GM18519 (cell line): ENCODE results near the gene MAEL.
"Not testable (repeated sequence)": the region's sequence is repeated elsewhere in the genome, so short reads cannot be mapped to it uniquely, and the experiment has no call there.

ENCODE experiments used
- ATAC-seq: cut with Tn5 transposase; IDR thresholded peaks from one replicate; pipeline ENCODE4 v1.9.1; 2021; ENCODE audit warnings: mild to moderate bottlenecking, moderate library complexity; ENCODE audit not compliant: unreplicated experiment, low FRiP score

MAEL gene

DNA sequence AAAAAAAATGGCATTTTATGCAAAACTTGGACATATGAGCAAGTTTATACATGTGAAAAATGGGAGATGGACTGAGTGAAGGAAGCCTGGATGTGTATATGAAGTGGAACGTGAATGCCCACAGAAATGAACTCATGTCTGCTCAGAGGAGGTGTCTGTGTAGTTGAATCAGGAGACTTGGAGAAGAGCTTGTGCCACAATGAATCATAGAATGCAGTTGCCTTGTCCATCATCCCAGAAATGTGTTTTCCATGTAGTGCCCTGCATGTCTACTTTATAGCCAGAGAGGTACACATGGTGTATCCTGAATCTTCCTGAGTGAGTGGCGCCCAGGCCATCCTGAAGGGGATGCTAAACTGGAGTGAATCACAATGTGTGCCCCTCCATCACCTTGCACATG lies 11.1 kb upstream of the MAEL start:
- no peak for ATAC-seq

DNA sequence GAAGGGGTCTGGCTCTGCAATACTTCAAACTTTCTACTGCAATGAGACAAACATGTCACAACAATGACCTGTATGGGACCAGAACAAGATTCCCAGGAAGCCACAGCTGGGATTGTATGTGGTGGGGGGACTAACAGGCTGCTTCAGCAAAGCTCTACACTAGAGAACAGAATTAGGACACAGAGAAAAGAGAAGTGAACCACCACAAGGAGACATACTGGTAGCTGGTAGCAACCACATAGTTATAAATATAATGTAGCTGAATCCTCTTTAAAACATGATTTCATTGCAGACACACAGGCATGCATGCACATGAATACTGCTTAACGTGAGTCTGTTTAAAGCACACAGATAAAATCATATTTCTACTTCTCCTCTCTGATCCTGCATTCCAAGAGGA lies 10.3 kb upstream of the MAEL start:
- peak; percentile 40 for ATAC-seq

GRCh38 chr1:166980383-166980782 lies 8.7 kb upstream of the MAEL start:
- no peak for ATAC-seq

DNA sequence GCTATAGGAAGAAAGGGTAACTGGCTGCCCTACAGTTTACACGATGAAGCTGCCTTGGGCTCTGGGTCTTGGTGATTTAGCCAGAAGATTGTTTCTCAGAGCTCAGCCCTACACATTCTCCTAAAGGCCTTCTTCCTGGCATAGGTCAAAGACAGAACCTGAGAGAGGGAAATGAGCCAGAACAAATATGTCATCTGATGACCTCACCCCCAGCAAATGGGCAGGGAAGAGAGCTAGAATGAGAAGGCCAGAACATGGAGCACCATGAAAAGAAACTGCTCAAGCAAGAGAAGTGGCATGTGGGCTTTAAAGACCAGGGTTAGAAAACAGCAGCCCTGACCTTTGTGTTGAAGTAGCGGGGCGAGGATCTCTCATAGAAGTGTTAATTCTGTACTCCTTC lies 8.3 kb upstream of the MAEL start:
- ATAC-seq, result no peak

GRCh38 chr1:166981589-166981988 lies 7.5 kb upstream of the MAEL start:
- ATAC-seq, result no peak

DNA sequence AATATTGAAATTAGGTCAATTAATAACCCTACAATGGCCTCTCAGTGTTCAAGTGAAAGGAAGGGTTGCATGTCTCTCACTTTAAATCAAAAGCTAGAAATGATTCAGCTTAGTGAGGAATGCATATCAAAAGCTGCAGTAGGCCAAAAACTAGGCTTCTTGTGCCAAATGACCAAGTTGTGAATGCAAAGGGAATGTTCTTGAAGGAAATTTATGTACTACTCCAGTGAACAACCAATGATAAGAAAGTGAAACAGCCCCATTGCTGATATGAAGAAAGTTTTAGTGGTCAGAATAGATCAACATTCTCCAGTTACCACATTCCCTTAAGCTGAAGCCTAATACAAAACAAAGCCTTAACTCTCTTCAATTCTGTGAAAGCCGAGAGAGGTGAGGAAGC lies 10.0 kb downstream of the MAEL start:
- no peak for ATAC-seq

- ATAC-seq, result no peak
Measured at GRCh38 chr1:166999500-167000055, 10.5 kb downstream of the MAEL start.

DNA sequence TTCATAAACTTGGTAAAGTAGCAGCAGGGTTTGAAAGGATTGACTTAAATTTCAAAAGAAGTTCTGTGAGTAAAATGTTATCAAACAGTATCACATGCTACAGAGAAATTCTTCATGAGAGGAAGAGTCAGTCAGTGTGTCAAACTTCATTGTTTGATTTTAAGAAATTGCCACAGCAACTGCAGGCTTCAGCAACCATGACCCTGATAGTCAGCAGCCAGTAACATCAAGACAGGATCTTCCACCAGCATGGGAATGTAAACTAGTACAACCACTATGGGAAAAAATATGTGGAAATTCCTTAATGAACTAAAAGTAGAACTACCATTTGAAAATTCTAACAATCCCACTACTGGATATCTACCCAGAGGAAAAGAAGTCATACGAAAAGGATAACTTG lies 11.5 kb downstream of the MAEL start:
- no peak for ATAC-seq

GRCh38 chr1:167002354-167002753 lies 13.3 kb downstream of the MAEL start:
- ATAC-seq, result no peak

- no peak for ATAC-seq
Measured at GRCh38 chr1:167003711-167004110, 14.6 kb downstream of the MAEL start.

DNA sequence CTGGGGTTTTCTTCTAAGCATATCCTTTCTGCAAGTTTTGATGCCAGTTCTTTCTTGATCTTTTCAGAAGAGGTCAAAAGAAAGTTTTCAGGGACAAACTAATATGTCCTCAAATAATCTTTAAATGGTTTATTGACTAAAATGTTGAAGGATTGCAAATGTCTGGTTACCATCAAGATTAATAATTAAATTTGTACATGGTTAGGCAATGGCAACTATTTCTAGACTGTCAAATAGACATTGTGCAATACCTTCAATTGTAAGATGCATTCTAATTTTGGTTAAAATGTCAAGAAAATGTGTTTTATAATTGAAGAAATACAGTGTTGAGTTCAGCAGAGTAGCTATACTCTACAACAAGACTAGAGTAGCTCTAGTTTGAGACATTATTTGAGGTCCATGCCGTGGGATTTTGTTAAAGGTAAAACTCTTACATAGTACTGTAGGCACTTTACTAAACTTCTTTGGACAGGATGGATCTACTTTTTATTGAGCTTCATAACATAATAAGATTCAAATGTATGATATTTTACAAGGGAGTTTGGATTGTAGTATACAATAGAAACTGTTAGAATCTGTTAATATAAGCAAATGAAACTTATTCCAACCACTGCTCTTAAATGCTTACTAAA lies 22.6 kb downstream of the MAEL start:
- no peak for ATAC-seq

DNA sequence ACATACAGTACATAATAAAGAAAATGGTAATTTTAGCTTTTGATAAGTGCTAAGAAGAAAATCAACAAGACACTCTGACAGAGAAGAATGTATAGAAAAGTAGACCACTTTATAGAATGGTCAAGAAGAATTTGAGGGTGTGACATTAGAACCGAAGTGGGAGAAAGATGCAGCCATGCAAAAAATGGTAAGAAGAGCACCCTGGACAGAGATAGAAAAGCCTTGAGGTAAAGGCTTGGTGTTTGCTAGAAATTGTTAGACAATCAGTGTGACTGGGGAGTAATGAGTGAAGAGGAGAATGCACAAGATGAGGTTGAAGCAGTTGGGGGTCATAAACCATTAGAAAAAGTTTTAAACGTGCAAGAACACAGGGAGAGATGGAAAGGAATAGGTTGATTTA lies 23.5 kb downstream of the MAEL start:
- no peak for ATAC-seq

- no peak for ATAC-seq
Measured at GRCh38 chr1:167013108-167013929, 24.2 kb downstream of the MAEL start.

DNA sequence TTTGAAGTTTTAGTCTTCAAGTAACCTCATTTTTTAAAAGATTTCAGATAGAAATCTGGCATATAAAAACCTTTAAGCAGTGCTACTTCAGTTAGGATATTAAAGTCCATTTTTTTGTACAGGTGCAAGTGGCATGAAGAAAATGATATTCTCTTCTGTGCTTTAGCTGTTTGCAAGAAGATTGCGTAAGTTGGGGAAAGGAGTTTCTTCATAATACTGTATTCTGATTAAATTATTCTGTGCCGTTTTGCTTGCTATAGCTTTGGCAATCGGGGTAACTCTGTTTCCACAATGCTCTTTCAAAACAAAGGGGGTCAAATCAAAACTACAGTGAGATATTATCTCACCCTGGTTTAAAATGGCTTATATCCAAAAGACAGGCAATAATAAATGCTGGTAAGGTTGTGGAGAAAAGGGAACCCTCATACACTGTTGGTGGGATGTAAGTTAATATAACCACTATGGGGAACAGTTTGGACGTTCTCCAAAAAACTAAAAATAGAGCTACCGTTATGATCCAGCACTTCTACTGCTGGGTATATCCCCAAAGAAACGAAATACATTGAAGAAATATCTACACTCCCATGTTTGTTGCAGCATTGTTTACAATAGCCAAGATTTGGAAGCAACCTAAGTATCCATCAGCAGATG lies 27.1 kb downstream of the MAEL start:
- no peak for ATAC-seq

GRCh38 chr1:167022384-167022783 lies 33.3 kb downstream of the MAEL start:
- no peak for ATAC-seq

GRCh38 chr1:167029553-167029952 lies 40.5 kb downstream of the MAEL start:
- not testable (repeated sequence) for ATAC-seq

DNA sequence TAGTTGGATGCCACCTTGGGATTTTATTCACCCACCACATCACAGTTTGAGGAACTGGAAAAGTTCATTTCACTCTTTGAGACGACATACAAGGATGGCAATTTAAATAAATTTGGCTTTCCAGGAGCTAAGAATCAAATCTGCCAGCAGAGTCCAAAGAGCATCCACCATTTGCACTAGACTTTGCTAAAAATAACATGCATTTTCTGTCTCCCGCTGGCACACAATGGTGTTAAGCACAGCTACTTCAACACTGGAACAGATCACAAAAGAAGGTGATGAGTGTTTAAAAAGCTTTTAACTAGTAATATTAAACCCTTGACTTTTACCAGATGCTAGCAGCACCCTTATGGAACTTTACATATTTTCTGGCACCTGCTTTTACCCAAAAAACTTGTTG lies 44.6 kb downstream of the MAEL start:
- no peak for ATAC-seq

- peak; percentile 99 for ATAC-seq
Measured at GRCh38 chr1:167043752-167044488, 54.8 kb downstream of the MAEL start.

DNA sequence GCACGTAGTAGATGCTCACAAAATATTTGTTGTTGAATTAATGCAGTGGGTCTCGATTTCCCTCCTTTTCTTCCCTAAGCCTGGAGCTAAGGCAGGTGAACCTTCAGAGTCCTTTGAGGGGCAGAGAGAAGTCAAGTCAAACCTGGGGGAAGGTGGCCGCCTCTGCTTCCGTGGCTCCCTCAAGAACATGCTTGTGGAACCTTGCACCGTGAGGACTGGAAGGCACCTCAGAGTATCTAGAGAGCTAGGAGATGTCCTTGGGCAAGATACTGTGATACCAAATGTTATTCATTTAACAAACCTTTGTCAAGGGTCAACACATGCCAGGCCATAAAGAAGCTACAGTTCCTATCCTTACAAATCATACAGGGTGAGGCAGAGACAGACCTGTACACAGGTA lies 62.8 kb downstream of the MAEL start:
- ATAC-seq, result no peak

- ATAC-seq, result no peak
Measured at GRCh38 chr1:167052389-167052788, 63.3 kb downstream of the MAEL start.

GRCh38 chr1:167054531-167054930 lies 65.5 kb downstream of the MAEL start:
- no peak for ATAC-seq
